WTC11 (cell line): ENCODE data around the gene MAPK8IP1. TPM values are rescaled to one million over a fixed set of nuclear protein-coding genes. Genes with fewer than 3 reads are reported as not detected.

Source experiments
- CBFB ChIP-seq: sonication (generic); formaldehyde crosslinking; IDR thresholded peaks from 2 replicates; pipeline ENCODE4 v1.8.1; 2022; ENCODE audit warnings: mild to moderate bottlenecking, low read depth, missing genetic modification reagents
- CREB1 ChIP-seq: sonication (generic); formaldehyde crosslinking; IDR thresholded peaks from 2 replicates; pipeline ENCODE4 v1.8.0; 2023; ENCODE audit warnings: mild to moderate bottlenecking, missing genetic modification reagents
- ERG ChIP-seq: fragments of 250-450 bp; sonication (Bioruptor Pico); IDR thresholded peaks from 2 replicates; pipeline ENCODE4 v1.8.0; 2021; ENCODE audit warnings: mild to moderate bottlenecking
- ESRRA ChIP-seq: sonication (generic); formaldehyde crosslinking; IDR thresholded peaks from 2 replicates; pipeline ENCODE4 v1.8.1; 2022; ENCODE audit warnings: mild to moderate bottlenecking, missing genetic modification reagents, borderline replicate concordance
- ETV6 ChIP-seq: sonication (generic); formaldehyde crosslinking; IDR thresholded peaks from 2 replicates; pipeline ENCODE4 v1.8.1; 2022; ENCODE audit warnings: mild to moderate bottlenecking, missing genetic modification reagents
- NFATC4 ChIP-seq: fragments of 250-450 bp; sonication (Bioruptor Pico); IDR thresholded peaks from 2 replicates; pipeline ENCODE4 v1.9.0; 2021; ENCODE audit warnings: mild to moderate bottlenecking
- NFE2L1 ChIP-seq: sonication (generic); formaldehyde crosslinking; IDR thresholded peaks from 2 replicates; pipeline ENCODE4 v1.8.1; 2023; ENCODE audit warnings: missing genetic modification reagents
- NR2C2 ChIP-seq: sonication (generic); formaldehyde crosslinking; IDR thresholded peaks from 2 replicates; pipeline ENCODE4 v1.8.0; 2022; ENCODE audit warnings: mild to moderate bottlenecking, missing genetic modification reagents
- NR3C1 ChIP-seq: sonication (generic); formaldehyde crosslinking; conservative IDR thresholded peaks from 2 replicates; pipeline ENCODE4 v1.8.1; 2023; ENCODE audit warnings: low read depth, mild to moderate bottlenecking, missing genetic modification reagents
- OVOL2 ChIP-seq: fragments of 250-450 bp; sonication (Bioruptor Pico); IDR thresholded peaks from 2 replicates; pipeline ENCODE4 v1.9.0; 2021; ENCODE audit warnings: mild to moderate bottlenecking, borderline replicate concordance
- SP1 ChIP-seq: sonication (generic); formaldehyde crosslinking; conservative IDR thresholded peaks from 2 replicates; pipeline ENCODE4 v1.8.1; 2022; ENCODE audit warnings: missing genetic modification reagents
- TCF7 ChIP-seq: sonication (generic); formaldehyde crosslinking; IDR thresholded peaks from 2 replicates; pipeline ENCODE4 v1.8.0; 2022; ENCODE audit warnings: mild to moderate bottlenecking, low read depth, missing genetic modification reagents, moderate library complexity
- ZBTB43 ChIP-seq: sonication (generic); formaldehyde crosslinking; IDR thresholded peaks from 2 replicates; pipeline ENCODE4 v1.8.1; 2023; ENCODE audit warnings: mild to moderate bottlenecking, missing genetic modification reagents
- ZNF121 ChIP-seq: sonication (generic); formaldehyde crosslinking; IDR thresholded peaks from 2 replicates; pipeline ENCODE4 v1.8.0; 2023; ENCODE audit warnings: missing genetic modification reagents
- ZNF263 ChIP-seq: sonication (generic); formaldehyde crosslinking; IDR thresholded peaks from 2 replicates; pipeline ENCODE4 v1.8.1; 2022; ENCODE audit warnings: low read depth, mild to moderate bottlenecking, moderate library complexity, missing genetic modification reagents
- ZNF317 ChIP-seq: sonication (generic); formaldehyde crosslinking; IDR thresholded peaks from 2 replicates; pipeline ENCODE4 v1.8.1; 2023; ENCODE audit warnings: low read depth, mild to moderate bottlenecking, moderate library complexity, missing genetic modification reagents, borderline replicate concordance
- ZNF423 ChIP-seq: fragments of 250-450 bp; sonication (Bioruptor Pico); IDR thresholded peaks from 2 replicates; pipeline ENCODE4 v2.1.2; 2022; ENCODE audit warnings: mild to moderate bottlenecking, moderate library complexity
- total RNA-seq: library from RNA; stranded (reverse); gene quantifications from 3 replicates; pipeline ENCODE4 v1.2.3, GENCODE V29; 2021
- TF ChIP-seq, protein P1 (sequence below): fragments of 250-450 bp; sonication (Bioruptor Pico); IDR thresholded peaks from 2 replicates; pipeline ENCODE4 v2.1.2; 2022; ENCODE audit warnings: mild to moderate bottlenecking, moderate library complexity
- TF ChIP-seq, protein P2 (sequence below): sonication (generic); formaldehyde crosslinking; IDR thresholded peaks from 2 replicates; pipeline ENCODE4 v1.8.0; 2022; ENCODE audit warnings: mild to moderate bottlenecking, missing genetic modification reagents
- TF ChIP-seq, protein P3 (sequence below): sonication (generic); formaldehyde crosslinking; IDR thresholded peaks from 2 replicates; pipeline ENCODE4 v1.8.1; 2022; ENCODE audit warnings: missing genetic modification reagents, borderline replicate concordance
- TF ChIP-seq, protein P4 (sequence below): fragments of 250-450 bp; sonication (Bioruptor Pico); IDR thresholded peaks from 2 replicates; pipeline ENCODE4 v1.9.0; 2021; ENCODE audit warnings: mild to moderate bottlenecking, borderline replicate concordance
- TF ChIP-seq, protein P5 (sequence below): fragments of 250-450 bp; sonication (Bioruptor Pico); IDR thresholded peaks from 2 replicates; pipeline ENCODE4 v1.9.0; 2021; ENCODE audit warnings: mild to moderate bottlenecking

MAPK8IP1 gene
- total RNA-seq, 1 experiment from 2014 or later: 34.1 TPM

- TF ChIP-seq CBFB (CRISPR knock-in tag) (no peak), SP1 (CRISPR knock-in tag) (peak; percentile 97), ESRRA (no peak), TCF7 (CRISPR knock-in tag) (0 out of 2 replicates have a peak, but pooled peaks have one; percentile 32), NR2C2 (CRISPR knock-in tag) (0 out of 2 replicates have a peak, but pooled peaks have one; percentile 39), ZNF121 (CRISPR knock-in tag) (no peak), OVOL2 (CRISPR knock-in tag) (no peak), ZNF263 (no peak), ZNF423 (CRISPR knock-in tag) (no peak), NR3C1 (CRISPR knock-in tag) (no peak), ZBTB43 (CRISPR knock-in tag) (peak; percentile 72; the same call in 1 of the 2 replicates), CREB1 (CRISPR knock-in tag) (no peak), NFATC4 (CRISPR knock-in tag) (no peak), ERG (CRISPR knock-in tag) (no peak), ETV6 (CRISPR knock-in tag) (no peak), NFE2L1 (CRISPR knock-in tag) (no peak; the same call in 1 of the 2 replicates), ZNF317 (CRISPR knock-in tag) (peak; percentile 67; the same call in 1 of the 2 replicates)
- TF ChIP-seq, protein P1, sequence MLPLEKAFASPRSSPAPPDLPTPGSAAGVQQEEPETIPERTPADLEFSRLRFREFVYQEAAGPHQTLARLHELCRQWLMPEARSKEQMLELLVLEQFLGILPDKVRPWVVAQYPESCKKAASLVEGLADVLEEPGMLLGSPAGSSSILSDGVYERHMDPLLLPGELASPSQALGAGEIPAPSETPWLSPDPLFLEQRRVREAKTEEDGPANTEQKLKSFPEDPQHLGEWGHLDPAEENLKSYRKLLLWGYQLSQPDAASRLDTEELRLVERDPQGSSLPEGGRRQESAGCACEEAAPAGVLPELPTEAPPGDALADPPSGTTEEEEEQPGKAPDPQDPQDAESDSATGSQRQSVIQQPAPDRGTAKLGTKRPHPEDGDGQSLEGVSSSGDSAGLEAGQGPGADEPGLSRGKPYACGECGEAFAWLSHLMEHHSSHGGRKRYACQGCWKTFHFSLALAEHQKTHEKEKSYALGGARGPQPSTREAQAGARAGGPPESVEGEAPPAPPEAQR: no peak
- TF ChIP-seq, protein P2, sequence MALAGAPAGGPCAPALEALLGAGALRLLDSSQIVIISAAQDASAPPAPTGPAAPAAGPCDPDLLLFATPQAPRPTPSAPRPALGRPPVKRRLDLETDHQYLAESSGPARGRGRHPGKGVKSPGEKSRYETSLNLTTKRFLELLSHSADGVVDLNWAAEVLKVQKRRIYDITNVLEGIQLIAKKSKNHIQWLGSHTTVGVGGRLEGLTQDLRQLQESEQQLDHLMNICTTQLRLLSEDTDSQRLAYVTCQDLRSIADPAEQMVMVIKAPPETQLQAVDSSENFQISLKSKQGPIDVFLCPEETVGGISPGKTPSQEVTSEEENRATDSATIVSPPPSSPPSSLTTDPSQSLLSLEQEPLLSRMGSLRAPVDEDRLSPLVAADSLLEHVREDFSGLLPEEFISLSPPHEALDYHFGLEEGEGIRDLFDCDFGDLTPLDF (CRISPR knock-in tag): no peak
- TF ChIP-seq, protein P3, sequence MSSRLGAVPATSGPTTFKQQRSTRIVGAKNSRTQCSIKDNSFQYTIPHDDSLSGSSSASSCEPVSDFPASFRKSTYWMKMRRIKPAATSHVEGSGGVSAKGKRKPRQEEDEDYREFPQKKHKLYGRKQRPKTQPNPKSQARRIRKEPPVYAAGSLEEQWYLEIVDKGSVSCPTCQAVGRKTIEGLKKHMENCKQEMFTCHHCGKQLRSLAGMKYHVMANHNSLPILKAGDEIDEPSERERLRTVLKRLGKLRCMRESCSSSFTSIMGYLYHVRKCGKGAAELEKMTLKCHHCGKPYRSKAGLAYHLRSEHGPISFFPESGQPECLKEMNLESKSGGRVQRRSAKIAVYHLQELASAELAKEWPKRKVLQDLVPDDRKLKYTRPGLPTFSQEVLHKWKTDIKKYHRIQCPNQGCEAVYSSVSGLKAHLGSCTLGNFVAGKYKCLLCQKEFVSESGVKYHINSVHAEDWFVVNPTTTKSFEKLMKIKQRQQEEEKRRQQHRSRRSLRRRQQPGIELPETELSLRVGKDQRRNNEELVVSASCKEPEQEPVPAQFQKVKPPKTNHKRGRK: no peak
- TF ChIP-seq, protein P4, sequence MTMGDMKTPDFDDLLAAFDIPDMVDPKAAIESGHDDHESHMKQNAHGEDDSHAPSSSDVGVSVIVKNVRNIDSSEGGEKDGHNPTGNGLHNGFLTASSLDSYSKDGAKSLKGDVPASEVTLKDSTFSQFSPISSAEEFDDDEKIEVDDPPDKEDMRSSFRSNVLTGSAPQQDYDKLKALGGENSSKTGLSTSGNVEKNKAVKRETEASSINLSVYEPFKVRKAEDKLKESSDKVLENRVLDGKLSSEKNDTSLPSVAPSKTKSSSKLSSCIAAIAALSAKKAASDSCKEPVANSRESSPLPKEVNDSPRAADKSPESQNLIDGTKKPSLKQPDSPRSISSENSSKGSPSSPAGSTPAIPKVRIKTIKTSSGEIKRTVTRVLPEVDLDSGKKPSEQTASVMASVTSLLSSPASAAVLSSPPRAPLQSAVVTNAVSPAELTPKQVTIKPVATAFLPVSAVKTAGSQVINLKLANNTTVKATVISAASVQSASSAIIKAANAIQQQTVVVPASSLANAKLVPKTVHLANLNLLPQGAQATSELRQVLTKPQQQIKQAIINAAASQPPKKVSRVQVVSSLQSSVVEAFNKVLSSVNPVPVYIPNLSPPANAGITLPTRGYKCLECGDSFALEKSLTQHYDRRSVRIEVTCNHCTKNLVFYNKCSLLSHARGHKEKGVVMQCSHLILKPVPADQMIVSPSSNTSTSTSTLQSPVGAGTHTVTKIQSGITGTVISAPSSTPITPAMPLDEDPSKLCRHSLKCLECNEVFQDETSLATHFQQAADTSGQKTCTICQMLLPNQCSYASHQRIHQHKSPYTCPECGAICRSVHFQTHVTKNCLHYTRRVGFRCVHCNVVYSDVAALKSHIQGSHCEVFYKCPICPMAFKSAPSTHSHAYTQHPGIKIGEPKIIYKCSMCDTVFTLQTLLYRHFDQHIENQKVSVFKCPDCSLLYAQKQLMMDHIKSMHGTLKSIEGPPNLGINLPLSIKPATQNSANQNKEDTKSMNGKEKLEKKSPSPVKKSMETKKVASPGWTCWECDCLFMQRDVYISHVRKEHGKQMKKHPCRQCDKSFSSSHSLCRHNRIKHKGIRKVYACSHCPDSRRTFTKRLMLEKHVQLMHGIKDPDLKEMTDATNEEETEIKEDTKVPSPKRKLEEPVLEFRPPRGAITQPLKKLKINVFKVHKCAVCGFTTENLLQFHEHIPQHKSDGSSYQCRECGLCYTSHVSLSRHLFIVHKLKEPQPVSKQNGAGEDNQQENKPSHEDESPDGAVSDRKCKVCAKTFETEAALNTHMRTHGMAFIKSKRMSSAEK (CRISPR knock-in tag): no peak
- TF ChIP-seq, protein P5, sequence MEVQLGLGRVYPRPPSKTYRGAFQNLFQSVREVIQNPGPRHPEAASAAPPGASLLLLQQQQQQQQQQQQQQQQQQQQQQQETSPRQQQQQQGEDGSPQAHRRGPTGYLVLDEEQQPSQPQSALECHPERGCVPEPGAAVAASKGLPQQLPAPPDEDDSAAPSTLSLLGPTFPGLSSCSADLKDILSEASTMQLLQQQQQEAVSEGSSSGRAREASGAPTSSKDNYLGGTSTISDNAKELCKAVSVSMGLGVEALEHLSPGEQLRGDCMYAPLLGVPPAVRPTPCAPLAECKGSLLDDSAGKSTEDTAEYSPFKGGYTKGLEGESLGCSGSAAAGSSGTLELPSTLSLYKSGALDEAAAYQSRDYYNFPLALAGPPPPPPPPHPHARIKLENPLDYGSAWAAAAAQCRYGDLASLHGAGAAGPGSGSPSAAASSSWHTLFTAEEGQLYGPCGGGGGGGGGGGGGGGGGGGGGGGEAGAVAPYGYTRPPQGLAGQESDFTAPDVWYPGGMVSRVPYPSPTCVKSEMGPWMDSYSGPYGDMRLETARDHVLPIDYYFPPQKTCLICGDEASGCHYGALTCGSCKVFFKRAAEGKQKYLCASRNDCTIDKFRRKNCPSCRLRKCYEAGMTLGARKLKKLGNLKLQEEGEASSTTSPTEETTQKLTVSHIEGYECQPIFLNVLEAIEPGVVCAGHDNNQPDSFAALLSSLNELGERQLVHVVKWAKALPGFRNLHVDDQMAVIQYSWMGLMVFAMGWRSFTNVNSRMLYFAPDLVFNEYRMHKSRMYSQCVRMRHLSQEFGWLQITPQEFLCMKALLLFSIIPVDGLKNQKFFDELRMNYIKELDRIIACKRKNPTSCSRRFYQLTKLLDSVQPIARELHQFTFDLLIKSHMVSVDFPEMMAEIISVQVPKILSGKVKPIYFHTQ: no peak
Observed at GRCh38 chr11:45846974-45847910, 38.2 kb upstream of the MAPK8IP1 start, which contains the start of gene CRY2 (continued).
